CD4-positive, alpha-beta T cell treated with Interleukin-12 subunit alpha and Interleukin-12 subunit beta, for 1 hour (primary cell): ENCODE results near the gene GCLC.
"Not testable (repeated sequence)": the region's sequence is repeated elsewhere in the genome, so short reads cannot be mapped to it uniquely, and the experiment has no call there.

Experiments used
- DNase-seq: peaks from one replicate; pipeline ENCODE4 v3.0.0-alpha.2; 2020

GCLC gene

GRCh38 chr6:53487080-53487479, 57.8 kb downstream of the GCLC start:
- no peak for DNase-seq

GRCh38 chr6:53486679-53487078, 58.2 kb downstream of the GCLC start:
- DNase-seq = no peak

GRCh38 chr6:53484476-53485280, 60.2 kb downstream of the GCLC start:
- peak; percentile 75 for DNase-seq

- no peak for DNase-seq
Observed at GRCh38 chr6:53483423-53484353, 61.2 kb downstream of the GCLC start.

GRCh38 chr6:53481323-53481722, 63.6 kb downstream of the GCLC start:
- no peak for DNase-seq

GRCh38 chr6:53480774-53481173, 64.1 kb downstream of the GCLC start:
- not testable (repeated sequence) for DNase-seq

GRCh38 chr6:53479871-53480270, 65.0 kb downstream of the GCLC start:
- no peak for DNase-seq

- no peak for DNase-seq
Observed at GRCh38 chr6:53476964-53477363, 67.9 kb downstream of the GCLC start.

- no peak for DNase-seq
Observed at GRCh38 chr6:53474010-53474409, 70.9 kb downstream of the GCLC start.

- no peak for DNase-seq
Observed at GRCh38 chr6:53469163-53469562, 75.7 kb downstream of the GCLC start.

- DNase-seq = no peak
Observed at GRCh38 chr6:53466257-53466656, 78.6 kb downstream of the GCLC start.

GRCh38 chr6:53465732-53466131, 79.2 kb downstream of the GCLC start:
- DNase-seq = no peak

- no peak for DNase-seq
Observed at GRCh38 chr6:53464927-53465460, 79.9 kb downstream of the GCLC start.

GRCh38 chr6:53464483-53464882, 80.4 kb downstream of the GCLC start:
- DNase-seq = no peak

- DNase-seq = no peak
Observed at GRCh38 chr6:53461696-53462095, 83.2 kb downstream of the GCLC start.

GRCh38 chr6:53461041-53461656, 83.8 kb downstream of the GCLC start:
- no peak for DNase-seq

- no peak for DNase-seq
Observed at GRCh38 chr6:53458105-53458866, 86.6 kb downstream of the GCLC start.

- DNase-seq = no peak
Observed at GRCh38 chr6:53456809-53457208, 88.1 kb downstream of the GCLC start.

- DNase-seq = no peak
Observed at GRCh38 chr6:53455678-53456077, 89.2 kb downstream of the GCLC start.

GRCh38 chr6:53451165-53451564, 93.7 kb downstream of the GCLC start:
- DNase-seq = no peak

- no peak for DNase-seq
Observed at GRCh38 chr6:53447865-53448264, 97.0 kb downstream of the GCLC start.
